Astrocyte (in vitro differentiated cells and primary cell): ENCODE results near the gene RBM20. TPM values are rescaled to one million over a fixed set of nuclear protein-coding genes. Genes with fewer than 3 reads are reported as not detected.
"Not testable (repeated sequence)": the region's sequence is repeated elsewhere in the genome, so short reads cannot be mapped to it uniquely, and the experiment has no call there.

Experiments used
- DNase-seq: peaks from one replicate; pipeline ENCODE4 v3.0.0-alpha.2; 2010; ENCODE audit warnings: low read depth
- FAIRE-seq: peaks from 2 replicates; lab custom pipeline; 2011; peaks lifted over from hg19 to GRCh38; lab: Jason Lieb, UNC
- H2AFZ ChIP-seq: 2 replicates; pipeline ENCODE4 v1.6.0; 2012; ENCODE audit warnings: low read depth, low read length, inconsistent platforms
- H3K27ac ChIP-seq: 2 replicates; pipeline ENCODE4 v1.5.1; 2011; ENCODE audit warnings: low read depth, low read length, inconsistent platforms
- H3K27me3 ChIP-seq: 2 replicates; pipeline ENCODE4 v1.6.0; 2011; ENCODE audit warnings: low read length, inconsistent platforms; ENCODE audit not compliant: insufficient read depth
- H3K36me3 ChIP-seq: 2 replicates; pipeline ENCODE4 v1.5.1; 2011; ENCODE audit warnings: low read length, inconsistent platforms; ENCODE audit not compliant: insufficient read depth
- H3K4me1 ChIP-seq: 2 replicates; pipeline ENCODE4 v1.5.1; 2011; ENCODE audit warnings: low read length, inconsistent platforms; ENCODE audit not compliant: insufficient read depth
- H3K4me2 ChIP-seq: 2 replicates; pipeline ENCODE4 v1.6.0; 2012; ENCODE audit warnings: low read length, inconsistent platforms
- H3K4me3 ChIP-seq: 2 replicates; pipeline ENCODE4 v1.5.1; 2011; ENCODE audit warnings: low read depth, mild to moderate bottlenecking, low read length, inconsistent platforms; ENCODE audit not compliant: insufficient read depth
- H3K79me2 ChIP-seq: 2 replicates; pipeline ENCODE4 v1.6.0; 2012; ENCODE audit warnings: mild to moderate bottlenecking, low read length, inconsistent platforms; ENCODE audit not compliant: insufficient read depth
- H3K9ac ChIP-seq: 2 replicates; pipeline ENCODE4 v1.6.0; 2012; ENCODE audit warnings: mild to moderate bottlenecking, low read length, inconsistent platforms
- H3K9me3 ChIP-seq: 2 replicates; pipeline ENCODE4 v1.5.1; 2012; ENCODE audit warnings: low read depth, mild to moderate bottlenecking, low read length, inconsistent platforms; ENCODE audit not compliant: insufficient read depth
- H4K20me1 ChIP-seq: 2 replicates; pipeline ENCODE4 v1.6.0; 2012; ENCODE audit warnings: low read length, inconsistent platforms; ENCODE audit not compliant: insufficient read depth
- H3K27ac Mint-ChIP-seq: one replicate; pipeline ENCODE4 v1.8.0; 2021; ENCODE audit warnings: mild to moderate bottlenecking, mixed read lengths; ENCODE audit not compliant: unreplicated experiment
- H3K27me3 Mint-ChIP-seq: one replicate; pipeline ENCODE4 v1.8.0; 2021; ENCODE audit warnings: low read depth, mixed read lengths; ENCODE audit not compliant: unreplicated experiment
- H3K36me3 Mint-ChIP-seq: one replicate; pipeline ENCODE4 v1.8.0; 2021; ENCODE audit warnings: low read depth, mixed read lengths; ENCODE audit not compliant: unreplicated experiment
- H3K4me1 Mint-ChIP-seq: one replicate; pipeline ENCODE4 v1.8.0; 2021; ENCODE audit warnings: low read depth, mixed read lengths; ENCODE audit not compliant: unreplicated experiment
- H3K4me3 Mint-ChIP-seq: one replicate; pipeline ENCODE4 v1.8.0; 2021; ENCODE audit warnings: mild to moderate bottlenecking, moderate library complexity, mixed read lengths; ENCODE audit not compliant: unreplicated experiment
- H3K9me3 Mint-ChIP-seq: one replicate; pipeline ENCODE4 v1.8.0; 2021; ENCODE audit warnings: mild to moderate bottlenecking, mixed read lengths; ENCODE audit not compliant: unreplicated experiment
- EZH2 ChIP-seq: IDR thresholded peaks from 2 replicates; pipeline ENCODE4 v1.6.1; 2012; ENCODE audit warnings: mild to moderate bottlenecking, low read length, inconsistent platforms; ENCODE audit not compliant: insufficient read depth
- total RNA-seq: library from RNA; stranded (reverse); gene quantifications from 2 replicates; pipeline ENCODE4 v1.2.1, GENCODE V29; 2021
- TF ChIP-seq, protein P1 (sequence below): IDR thresholded peaks from 2 replicates; pipeline ENCODE4 v1.5.1; 2011; ENCODE audit warnings: low read depth, mild to moderate bottlenecking, inconsistent platforms, low read length, moderate library complexity; ENCODE audit not compliant: insufficient read depth

The RBM20 gene
- total RNA-seq, 1 donor from 2014 or later = 1.5 TPM

DNA sequence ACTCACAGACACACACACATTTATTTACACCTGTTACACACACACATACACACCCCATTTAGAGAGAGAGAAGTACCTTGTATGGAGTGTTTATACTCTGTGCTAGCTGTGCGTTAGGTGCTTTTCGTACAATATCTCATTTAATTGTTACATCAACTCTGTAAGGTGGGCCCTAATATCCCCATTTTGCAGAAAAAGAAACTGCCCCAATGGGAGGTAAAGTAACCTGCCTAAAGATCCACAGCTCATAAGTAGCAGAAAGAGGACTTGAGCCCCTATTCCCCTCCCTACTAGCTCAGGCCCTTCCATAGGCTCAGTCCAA, 23.8 kb upstream of the RBM20 start:
- Histone ChIP-seq H3K9ac (no peak overlapping the region), H2AFZ (no peak overlapping the region), H3K79me2 (no peaks in the 10 kb centered on the region), H3K36me3 (no peaks in the 10 kb centered on the region), H3K9me3 (no peaks in the 10 kb centered on the region), H3K4me2 (no peak overlapping the region), H3K4me3 (no peak overlapping the region), H3K27me3 (no peaks in the 10 kb centered on the region), H4K20me1 (no peaks in the 10 kb centered on the region), H3K4me1 (no peaks in the 10 kb centered on the region), H3K27ac (no peak overlapping the region)
- TF ChIP-seq, protein P1, sequence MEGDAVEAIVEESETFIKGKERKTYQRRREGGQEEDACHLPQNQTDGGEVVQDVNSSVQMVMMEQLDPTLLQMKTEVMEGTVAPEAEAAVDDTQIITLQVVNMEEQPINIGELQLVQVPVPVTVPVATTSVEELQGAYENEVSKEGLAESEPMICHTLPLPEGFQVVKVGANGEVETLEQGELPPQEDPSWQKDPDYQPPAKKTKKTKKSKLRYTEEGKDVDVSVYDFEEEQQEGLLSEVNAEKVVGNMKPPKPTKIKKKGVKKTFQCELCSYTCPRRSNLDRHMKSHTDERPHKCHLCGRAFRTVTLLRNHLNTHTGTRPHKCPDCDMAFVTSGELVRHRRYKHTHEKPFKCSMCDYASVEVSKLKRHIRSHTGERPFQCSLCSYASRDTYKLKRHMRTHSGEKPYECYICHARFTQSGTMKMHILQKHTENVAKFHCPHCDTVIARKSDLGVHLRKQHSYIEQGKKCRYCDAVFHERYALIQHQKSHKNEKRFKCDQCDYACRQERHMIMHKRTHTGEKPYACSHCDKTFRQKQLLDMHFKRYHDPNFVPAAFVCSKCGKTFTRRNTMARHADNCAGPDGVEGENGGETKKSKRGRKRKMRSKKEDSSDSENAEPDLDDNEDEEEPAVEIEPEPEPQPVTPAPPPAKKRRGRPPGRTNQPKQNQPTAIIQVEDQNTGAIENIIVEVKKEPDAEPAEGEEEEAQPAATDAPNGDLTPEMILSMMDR = no peak
- no peak for TF ChIP-seq EZH2
- H3K9me3 Mint-ChIP-seq = no peaks in the 10 kb centered on the region
- H3K4me3 Mint-ChIP-seq = no peak overlapping the region
- no peak overlapping the region for H3K27ac Mint-ChIP-seq
- H3K36me3 Mint-ChIP-seq = no peaks in the 10 kb centered on the region
- H3K4me1 Mint-ChIP-seq = peaks cover 2% of the 10 kb centered on the region
- peaks cover 27% of the 10 kb centered on the region for H3K27me3 Mint-ChIP-seq
- DNase-seq (no peak), FAIRE-seq (no peak)

- H3K27ac Mint-ChIP-seq, H3K9me3 Mint-ChIP-seq, H3K27me3 ChIP-seq, FAIRE-seq, H3K4me1 ChIP-seq, H3K79me2 ChIP-seq, H3K36me3 Mint-ChIP-seq, H2AFZ ChIP-seq, H4K20me1 ChIP-seq, H3K4me3 Mint-ChIP-seq, H3K4me1 Mint-ChIP-seq, H3K4me3 ChIP-seq, H3K36me3 ChIP-seq, H3K9me3 ChIP-seq, H3K4me2 ChIP-seq, H3K27ac ChIP-seq, DNase-seq, H3K9ac ChIP-seq: not testable (repeated sequence)
- H3K27me3 Mint-ChIP-seq = peaks cover 23% of the 10 kb centered on the region
Observed at GRCh38 chr10:110623316-110623715, 20.8 kb upstream of the RBM20 start.

GRCh38 chr10:110625356-110625894, 18.7 kb upstream of the RBM20 start:
- H3K9me3 ChIP-seq = no peaks in the 10 kb centered on the region
- H3K4me1 Mint-ChIP-seq = peaks cover 13% of the 10 kb centered on the region
- H3K9ac ChIP-seq = no peak overlapping the region

More at GRCh38 chr10:110625356-110625894, 18.7 kb upstream of the RBM20 start:
- no peak overlapping the region for H3K27ac Mint-ChIP-seq
- Histone ChIP-seq H3K27me3 (no peaks in the 10 kb centered on the region), H3K27ac (no peak overlapping the region), H3K4me3 (no peak overlapping the region), H3K4me2 (no peak overlapping the region), H3K36me3 (no peaks in the 10 kb centered on the region), H2AFZ (no peak overlapping the region), H3K4me1 (peaks cover 11% of the 10 kb centered on the region), H4K20me1 (no peaks in the 10 kb centered on the region), H3K79me2 (no peaks in the 10 kb centered on the region)
- no peak overlapping the region for H3K4me3 Mint-ChIP-seq
- peaks cover 11% of the 10 kb centered on the region for H3K27me3 Mint-ChIP-seq
- H3K36me3 Mint-ChIP-seq = no peaks in the 10 kb centered on the region
- no peak for TF ChIP-seq EZH2
- TF ChIP-seq, protein P1 = no peak
- FAIRE-seq (no peak), DNase-seq (no peak)
- H3K9me3 Mint-ChIP-seq = peaks cover 1% of the 10 kb centered on the region
